Measurements from ENCODE around the gene THSD7B. TPM values are rescaled to one million over a fixed set of nuclear protein-coding genes. Genes with fewer than 3 reads are reported as not detected.

THSD7B gene
- total and polyA plus RNA-seq, 2 of the 8 experiments (the other 6 are each of a cell fraction or from before 2014, with no cell fraction given): 0.60 to 2.9 TPM

- Histone ChIP-seq H4K20me1 (replicated peaks in 1 of 2; ENCODE audit: control insufficient read depth in 1 of 2, insufficient read depth in 2 of 2, low read length in 2 of 2) (no peaks in the 10 kb centered on the region), H3K4me3 (ENCODE audit: extremely low read depth in 1 of 4, insufficient read depth in 2 of 4, low read depth in 3 of 4, low read length in 4 of 4) (no peak overlapping the region), H4K5ac (ENCODE audit: insufficient read length, low read depth, low read length) (no peak overlapping the region), H2AFZ (ENCODE audit: low read length) (no peak overlapping the region), H2BK5ac (ENCODE audit: low read depth, low read length) (no peak overlapping the region), H3K23me2 (ENCODE audit: low read depth, low read length) (no peaks in the 10 kb centered on the region), H3K23ac (ENCODE audit: insufficient read length) (no peak overlapping the region), H2BK120ac (replicated peaks; ENCODE audit: low read depth, low read length) (no peak overlapping the region), H3K79me2 (ENCODE audit: control insufficient read depth in 1 of 2, insufficient read depth in 2 of 2, low read length in 2 of 2) (no peaks in the 10 kb centered on the region), H3K18ac (ENCODE audit: extremely low read depth, low read length) (no peak overlapping the region), H3K27ac (ENCODE audit: low read depth, low read length) (no peak overlapping the region), H4K8ac (ENCODE audit: extremely low read depth, insufficient read depth, low read length) (no peak overlapping the region), H3K79me1 (ENCODE audit: low read depth, low read length) (no peaks in the 10 kb centered on the region), H3K36me3 (ENCODE audit: control insufficient read depth in 2 of 4, insufficient read depth in 4 of 4, low read length in 3 of 4) (no peaks in the 10 kb centered on the region), H3K9me3 (ENCODE audit: insufficient read depth in 2 of 2, low read depth in 1 of 2, low read length in 1 of 2) (peaks cover 0 to 3% of the 10 kb centered on the region in 2 experiments; a peak in 1 of 4 replicates), H3K4me2 (ENCODE audit: insufficient read depth in 1 of 2, low read depth in 2 of 2, low read length in 2 of 2) (no peak overlapping the region), H3K4me1 (replicated peaks in 1 of 4; ENCODE audit: control insufficient read depth in 3 of 4, insufficient read depth in 4 of 4, low read length in 3 of 4) (no peaks in the 10 kb centered on the region), H2BK15ac (ENCODE audit: low read length) (no peak overlapping the region), H3K27me3 (replicated peaks in 1 of 4; ENCODE audit: control insufficient read depth in 3 of 4, extremely low read depth in 1 of 4, insufficient read depth in 3 of 4, low read length in 3 of 4) (no peaks in the 10 kb centered on the region), H2AK5ac (ENCODE audit: low read depth, low read length) (no peak overlapping the region), H2BK12ac (ENCODE audit: low read depth, low read length) (no peak overlapping the region), H3K9ac (replicated peaks in 1 of 4; ENCODE audit: extremely low read depth in 1 of 4, low read depth in 3 of 4, low read length in 3 of 4) (no peak overlapping the region), H3K14ac (ENCODE audit: insufficient read length) (no peak overlapping the region), H3K4ac (replicated peaks; ENCODE audit: insufficient read length, low read depth, low read length) (no peak overlapping the region), H2BK20ac (ENCODE audit: low read length) (no peak overlapping the region), H4K91ac (replicated peaks; ENCODE audit: insufficient read length, low read length) (no peak overlapping the region), H3K56ac (replicated peaks; ENCODE audit: insufficient read length, low read depth, low read length) (no peak overlapping the region)
- CTCF ChIA-PET (ENCODE audit: partially characterized antibody): interaction anchor here (1.0 kb wide), 1 partner anchor 9 kb away, joined by 3 read pairs; no protein-coding TSS in a partner anchor
- 96% methylated on average over 1 of the region's 1 CpG; no CpG with 5 or more reads in 1 of the 2 experiments for WGBS, 2 experiments (ENCODE audit: extremely low coverage in 1 of 2, insufficient coverage in 1 of 2, insufficient read length in 1 of 2, insufficient replicate concordance in 2 of 2, low coverage in 1 of 2, low lambda C conversion rate in 2 of 2, missing lambda C conversion rate in 1 of 2)
- DNase-seq (ENCODE audit: low read depth in 1 of 2, low spot score in 2 of 2) (no peak), FAIRE-seq (no peak)
- POLR2A ChIA-PET (ENCODE audit: partially characterized antibody): no interaction called here
- TF ChIP-seq USF2 (IDR thresholded peaks at IDR 0.05; ENCODE audit: low read length) (no peak), E2F6 (IDR thresholded peaks at IDR 0.05) (no peak), POU5F1 (IDR thresholded peaks at IDR 0.05; ENCODE audit: low read depth, low read length) (no peak), SAP30 (IDR thresholded peaks at IDR 0.05; ENCODE audit: insufficient read depth, insufficient replicate concordance, low read length) (no peak), HDAC6 (IDR thresholded peaks at IDR 0.05; ENCODE audit: low read depth, low read length) (no peak), EP300 (IDR thresholded peaks at IDR 0.05; ENCODE audit: borderline replicate concordance in 1 of 2, low read depth in 2 of 2, low read length in 2 of 2) (no peak), EGR1 (IDR thresholded peaks at IDR 0.05; ENCODE audit: borderline replicate concordance, low read depth, low read length) (no peak), SP4 (IDR thresholded peaks at IDR 0.05; ENCODE audit: low read length) (no peak), TCF12 (IDR thresholded peaks at IDR 0.05; ENCODE audit: low read depth, low read length) (no peak), BRCA1 (IDR thresholded peaks at IDR 0.05; ENCODE audit: low read depth, low read length) (no peak), TAF7 (optimal IDR thresholded peaks at IDR 0.05; ENCODE audit: borderline replicate concordance, low read depth, low read length) (no peak), NANOG (IDR thresholded peaks at IDR 0.05; ENCODE audit: insufficient read depth, low read depth, low read length, poor library complexity, severe bottlenecking) (no peak), NRF1 (IDR thresholded peaks at IDR 0.05; ENCODE audit: low read depth, low read length) (no peak)
Measured at GRCh38 chr2:137181370-137181769, 416.0 kb downstream of the THSD7B start.
